T-cell (primary cell): ENCODE results near the gene OR5K4. TPM values are rescaled to one million over a fixed set of nuclear protein-coding genes. Genes with fewer than 3 reads are reported as not detected.

Experiments used
- ATAC-seq, 4 experiments: fragments of 200-7000 bp in 3 of 4; fragments of 150-1000 bp in 1 of 4; cut with Tn5 transposase; replicated peaks in 1 of 4; 1 replicate in 3 of 4; 2 replicates in 1 of 4; pipeline ENCODE4 v1.10.0; 2021; ENCODE audit warnings: moderate library complexity in 3 of 4, mild to moderate bottlenecking in 2 of 4, moderate number of reproducible peaks in 1 of 4
- CTCF ChIA-PET, 2 donors: fragments of 300-600 bp; sonication (Branson Sonifier 250); formaldehyde crosslinking; loops; one replicate each; lab custom pipeline; 2022; ENCODE audit warnings: antibody characterized with exemption in 2 of 2; lab: Charles Lee
- POLR2A ChIA-PET, 2 donors: fragments of 300-600 bp; sonication (Branson Sonifier 250); formaldehyde crosslinking; loops; one replicate each; lab custom pipeline; 2022; ENCODE audit warnings: antibody characterized with exemption in 2 of 2; lab: Charles Lee
- DNase-seq, 35 experiments: peaks; one replicate each; pipeline versions ENCODE4 v3.0.0 to v3.0.0-alpha.2; 2013 to 2023
- H3K27ac ChIP-seq: one replicate; pipeline ENCODE4 v1.5.1; 2013; ENCODE audit warnings: low read length
- H3K27me3 ChIP-seq, 2 experiments: replicated peaks in 1 of 2; 1 replicate in 1 of 2; 2 replicates in 1 of 2; pipeline versions ENCODE4 v1.6.1 to v1.7.0; 2013; ENCODE audit warnings: low read length in 1 of 2, mixed read lengths in 1 of 2; ENCODE audit not compliant: control insufficient read depth in 2 of 2, insufficient read depth in 2 of 2; ENCODE audit errors: extremely low read depth in 1 of 2
- H3K36me3 ChIP-seq, 2 donors: 1 replicate in 1 of 2; 2 replicates in 1 of 2; pipeline versions ENCODE4 v1.6.1 to v1.7.0; 2013; ENCODE audit warnings: low read length in 1 of 2; ENCODE audit not compliant: control insufficient read depth in 2 of 2, insufficient read depth in 1 of 2; ENCODE audit errors: extremely low read depth in 1 of 2
- H3K4me1 ChIP-seq, 2 experiments: 1 replicate in 1 of 2; 2 replicates in 1 of 2; pipeline versions ENCODE4 v1.6.1 to v1.7.0; 2013; ENCODE audit warnings: low read length in 2 of 2, mixed read lengths in 1 of 2; ENCODE audit not compliant: insufficient read depth in 2 of 2, control insufficient read depth in 1 of 2; ENCODE audit errors: extremely low read depth in 1 of 2
- H3K4me3 ChIP-seq, 2 donors: 1 replicate in 1 of 2; 2 replicates in 1 of 2; pipeline versions ENCODE4 v1.5.1 to v1.7.0; 2013; ENCODE audit warnings: mild to moderate bottlenecking in 2 of 2, low read length in 1 of 2, moderate library complexity in 1 of 2; ENCODE audit not compliant: control insufficient read depth in 1 of 2; ENCODE audit errors: extremely low read depth in 1 of 2
- H3K9me3 ChIP-seq: 2 replicates; pipeline ENCODE4 v1.7.0; 2013
- H3K27ac Mint-ChIP-seq, 2 donors: one replicate each; pipeline ENCODE4 v1.8.0; 2020 to 2021; ENCODE audit warnings: mild to moderate bottlenecking in 2 of 2, mixed read lengths in 2 of 2
- H3K27me3 Mint-ChIP-seq, 2 donors: one replicate each; pipeline ENCODE4 v1.8.0; 2021 to 2022; ENCODE audit warnings: mixed read lengths in 2 of 2
- H3K36me3 Mint-ChIP-seq: one replicate; pipeline ENCODE4 v1.8.0; 2021; ENCODE audit warnings: mixed read lengths
- H3K4me1 Mint-ChIP-seq, 3 donors: one replicate each; pipeline ENCODE4 v1.8.0; 2020 to 2022; ENCODE audit warnings: mixed read lengths in 3 of 3, mild to moderate bottlenecking in 1 of 3
- H3K4me3 Mint-ChIP-seq, 3 donors: one replicate each; pipeline ENCODE4 v1.8.0; 2020 to 2022; ENCODE audit warnings: mild to moderate bottlenecking in 3 of 3, mixed read lengths in 3 of 3, moderate library complexity in 3 of 3
- H3K9me3 Mint-ChIP-seq, 3 donors: one replicate each; pipeline ENCODE4 v1.8.0; 2020 to 2022; ENCODE audit warnings: mixed read lengths in 3 of 3
- WGBS: methylation state at CpG from one replicate; pipeline ENCODE4 v1.1.5; 2013; ENCODE audit warnings: missing lambda C conversion rate; ENCODE audit not compliant: insufficient coverage; 5-methylcytosine and 5-hydroxymethylcytosine counted together
- total RNA-seq, 35 experiments: library from RNA in 6 of 35; stranded (reverse) in 6 of 35; fragments of 120-200 nt in 1 of 35; gene quantifications; one replicate each; pipeline versions ENCODE4 v1.2.1 to v1.2.4 and lab custom pipeline; 2013 to 2026

OR5K4 gene
- total RNA-seq, 5 donors from 2014 or later (not counting 1 experiment from before 2014, with no cell fraction given): not detected

- no peak overlapping the region for H3K4me3 Mint-ChIP-seq
- CTCF ChIA-PET: interaction anchor here in 1 of 2 donors (1.2 kb wide), 1 partner anchor 488 kb away, joined by 5 read pairs; no protein-coding TSS in a partner anchor
- H3K36me3 Mint-ChIP-seq: no peaks in the 10 kb centered on the region
- peaks cover 0 to 9% of the 10 kb centered on the region in 2 experiments for H3K27me3 ChIP-seq
- H3K36me3 ChIP-seq: no peaks in the 10 kb centered on the region
- no peak for DNase-seq
- no peaks in the 10 kb centered on the region for H3K9me3 Mint-ChIP-seq
- peaks cover 0 to 6% of the 10 kb centered on the region in 2 experiments for H3K4me1 ChIP-seq
- H3K27ac ChIP-seq: no peak overlapping the region
- H3K27me3 Mint-ChIP-seq: peaks cover 12 to 31% of the 10 kb centered on the region in 2 donors
- H3K27ac Mint-ChIP-seq: no peak overlapping the region
- no peaks in the 10 kb centered on the region for H3K9me3 ChIP-seq
- no peaks in the 10 kb centered on the region for H3K4me1 Mint-ChIP-seq
- POLR2A ChIA-PET: interaction anchor here in 1 of 2 donors (0.7 kb wide), 1 partner anchor 122 kb away, joined by 4 read pairs; no protein-coding TSS in a partner anchor
- no peak overlapping the region for H3K4me3 ChIP-seq
- no peak for ATAC-seq
Measured at GRCh38 chr3:98326945-98327344, 26.7 kb upstream of the OR5K4 start.

GRCh38 chr3:98328933-98329332 lies 24.7 kb upstream of the OR5K4 start:
- Mint-ChIP-seq H3K4me3 (no peak overlapping the region), H3K27me3 (peaks cover 15 to 34% of the 10 kb centered on the region in 2 donors), H3K4me1 (no peaks in the 10 kb centered on the region), H3K36me3 (no peaks in the 10 kb centered on the region), H3K9me3 (no peaks in the 10 kb centered on the region), H3K27ac (no peak overlapping the region)
- ChIA-PET POLR2A (no interaction called here), CTCF (interaction anchor here (0.6 to 2.4 kb wide), 7 partner anchors 263 to 564 kb away, joined by 3 to 12 read pairs (median 4); partner anchors contain the start of gene ARL6 (in 1 of the 2))
- 69% methylated on average over 5 of the region's 5 CpGs for WGBS
- no peak overlapping the region for H3K27ac ChIP-seq
- DNase-seq (no peak), ATAC-seq (peak in 1 of 4 experiments; percentile 14)
- H3K4me3 ChIP-seq: no peak overlapping the region
- H3K4me1 ChIP-seq: peaks cover 0 to 6% of the 10 kb centered on the region in 2 experiments
- H3K36me3 ChIP-seq: no peaks in the 10 kb centered on the region
- H3K27me3 ChIP-seq: peaks cover 0 to 9% of the 10 kb centered on the region in 2 experiments
- no peaks in the 10 kb centered on the region for H3K9me3 ChIP-seq

GRCh38 chr3:98329392-98330124 lies 24.1 kb upstream of the OR5K4 start:
- Mint-ChIP-seq H3K9me3 (no peaks in the 10 kb centered on the region), H3K4me3 (no peak overlapping the region), H3K36me3 (no peaks in the 10 kb centered on the region), H3K27ac (no peak overlapping the region), H3K4me1 (no peaks in the 10 kb centered on the region), H3K27me3 (peaks cover 20 to 40% of the 10 kb centered on the region in 2 donors)
- H3K27ac ChIP-seq: no peak overlapping the region
- no peak overlapping the region for H3K4me3 ChIP-seq
- H3K36me3 ChIP-seq: no peaks in the 10 kb centered on the region
- ChIA-PET CTCF (interaction anchor here (0.6 to 2.4 kb wide), 8 partner anchors 15 to 565 kb away, joined by 3 to 12 read pairs (median 4); partner anchors contain the start of gene ARL6 (in 1 of the 2)), POLR2A (no interaction called here)
- H3K27me3 ChIP-seq: peaks cover 0 to 9% of the 10 kb centered on the region in 2 experiments
- H3K9me3 ChIP-seq: no peaks in the 10 kb centered on the region
- ATAC-seq (peak; percentile 54 to 75 (median 72)), DNase-seq (peak in 30 of 35 experiments; percentile 4 to 67 (median 24))
- H3K4me1 ChIP-seq: peaks cover 0 to 6% of the 10 kb centered on the region in 2 experiments
- 11% methylated on average over 6 of the region's 6 CpGs for WGBS

GRCh38 chr3:98331329-98331728 lies 22.3 kb upstream of the OR5K4 start:
- Histone ChIP-seq H3K9me3 (no peaks in the 10 kb centered on the region), H3K27ac (no peak overlapping the region), H3K4me1 (peaks cover 0 to 6% of the 10 kb centered on the region in 2 experiments), H3K36me3 (no peaks in the 10 kb centered on the region), H3K27me3 (peaks cover 0 to 9% of the 10 kb centered on the region in 2 experiments), H3K4me3 (no peak overlapping the region)
- POLR2A ChIA-PET: no interaction called here
- H3K9me3 Mint-ChIP-seq: no peaks in the 10 kb centered on the region
- H3K36me3 Mint-ChIP-seq: no peaks in the 10 kb centered on the region
- peaks cover 21 to 43% of the 10 kb centered on the region in 2 donors for H3K27me3 Mint-ChIP-seq
- no peaks in the 10 kb centered on the region for H3K4me1 Mint-ChIP-seq
- DNase-seq (no peak), ATAC-seq (no peak)
- H3K4me3 Mint-ChIP-seq: no peak overlapping the region
- CTCF ChIA-PET: interaction anchor here in 1 of 2 donors (2.4 kb wide), 1 partner anchor 291 kb away, joined by 10 read pairs; no protein-coding TSS in a partner anchor
- no CpG with 5 or more reads among the region's 1 CpG for WGBS
- no peak overlapping the region for H3K27ac Mint-ChIP-seq

- Mint-ChIP-seq H3K9me3 (no peaks in the 10 kb centered on the region), H3K27me3 (peaks cover 23 to 33% of the 10 kb centered on the region in 2 donors), H3K4me1 (no peaks in the 10 kb centered on the region), H3K4me3 (no peak overlapping the region), H3K27ac (no peak overlapping the region), H3K36me3 (no peaks in the 10 kb centered on the region)
- Histone ChIP-seq H3K36me3 (no peaks in the 10 kb centered on the region), H3K27ac (no peak overlapping the region), H3K4me3 (no peak overlapping the region), H3K4me1 (peaks cover 0 to 4% of the 10 kb centered on the region in 2 experiments), H3K9me3 (no peaks in the 10 kb centered on the region), H3K27me3 (peaks cover 0 to 3% of the 10 kb centered on the region in 2 experiments)
- CTCF ChIA-PET: interaction anchor here in 1 of 2 donors (0.5 kb wide), 1 partner anchor 477 kb away, joined by 3 read pairs; no protein-coding TSS in a partner anchor
- peak in 1 of 4 experiments; percentile 65 for ATAC-seq
- peak in 2 of 35 experiments; percentile 29 to 46 for DNase-seq
- POLR2A ChIA-PET: no interaction called here
- no CpG with 5 or more reads among the region's 3 CpGs for WGBS
Measured at GRCh38 chr3:98333989-98334606, 19.6 kb upstream of the OR5K4 start.

GRCh38 chr3:98339031-98339430 lies 14.6 kb upstream of the OR5K4 start:
- ChIA-PET POLR2A (no interaction called here), CTCF (no interaction called here)
- H3K9me3 Mint-ChIP-seq: no peaks in the 10 kb centered on the region
- no peaks in the 10 kb centered on the region for H3K36me3 Mint-ChIP-seq
- WGBS: no CpG with 5 or more reads among the region's 1 CpG
- Histone ChIP-seq H3K9me3 (no peaks in the 10 kb centered on the region), H3K27me3 (no peaks in the 10 kb centered on the region), H3K4me1 (no peaks in the 10 kb centered on the region), H3K4me3 (no peak overlapping the region), H3K36me3 (no peaks in the 10 kb centered on the region), H3K27ac (no peak overlapping the region)
- DNase-seq (no peak), ATAC-seq (no peak)
- no peaks in the 10 kb centered on the region for H3K4me1 Mint-ChIP-seq
- peaks cover 13 to 17% of the 10 kb centered on the region in 2 donors for H3K27me3 Mint-ChIP-seq
- no peak overlapping the region for H3K4me3 Mint-ChIP-seq
- H3K27ac Mint-ChIP-seq: no peak overlapping the region
